Heart left ventricle (tissue), 13 donors: ENCODE results near the gene VPS45.

Experiments
- CTCF ChIP-seq, 12 donors: fragments of 200-600 bp; sonication (generic) in 4 of 12; IDR thresholded peaks; one replicate each; pipeline versions ENCODE4 v1.5.0 to v1.8.0; 2018 to 2022; ENCODE audit warnings: antibody characterized with exemption in 12 of 12, mild to moderate bottlenecking in 5 of 12
- POLR2A ChIP-seq, 2 donors: fragments of 450-650 bp; IDR thresholded peaks; one replicate each; pipeline ENCODE4 v1.6.1; 2017; ENCODE audit warnings: antibody characterized with exemption in 2 of 2, mild to moderate bottlenecking in 2 of 2, moderate library complexity in 2 of 2
- donor health status: ischemic (EF 13 %, LVEDD 7.1; RV severe dilation, severe dysfunction).
- donor health status: DM: no; HTN: yes; CAD: no.
- donor health status: DM: no; HTN: no; CAD: no.
- donor health status: ischemic (EF 25% LVEDD 6.9; RV normal size, moderate dysfunction).
- donor health status: ischemic (EF 25% LVEDD 5.7; RV mildly dilated, moderate dysfunction).
- donor health status: ischemic (EF 35%, LVEDD 5.7; RV mildly dilated, moderate dysfunction).
- donor health status: nonischemic (EF 11% LVEDD 7.7; RV severe dilation, severe dysfunction).
- donor health status: DM: yes; HTN: yes; CAD: no.
- donor health status: PGD.
- donor health status: ischemic (EF 29% LVEDD 5.4; RV normal size, mild dysfunction).
- donor health status: nonischemic (EF 23%, LVEDD 6.1; RV moderate dilation, normal function).

GRCh38 chr1:150111670-150112069, 44.1 kb downstream of the VPS45 start:
- no peak for TF ChIP-seq CTCF (IDR thresholded peaks at IDR 0.05)
- TF ChIP-seq POLR2A (IDR thresholded peaks at IDR 0.05): no peak
